RPMI7951 (cell line): Measurements from ENCODE around the gene CYB561D1. TPM values are rescaled to one million over a fixed set of nuclear protein-coding genes. Genes with fewer than 3 reads are reported as not detected.

ENCODE experiments used
- DNase-seq: peaks from one replicate; pipeline ENCODE4 v3.0.0-alpha.2; 2012; ENCODE audit warnings: low read depth
- total RNA-seq: library from RNA; depleted of rRNA; stranded (reverse); fragments of >200 nt; shearing (Covaris generic); gene quantifications from 2 replicates; pipeline ENCODE4 v1.2.3, GENCODE V29; 2014

Gene CYB561D1
- total RNA-seq, 1 experiment from 2014 or later: 4.0 TPM

DNA sequence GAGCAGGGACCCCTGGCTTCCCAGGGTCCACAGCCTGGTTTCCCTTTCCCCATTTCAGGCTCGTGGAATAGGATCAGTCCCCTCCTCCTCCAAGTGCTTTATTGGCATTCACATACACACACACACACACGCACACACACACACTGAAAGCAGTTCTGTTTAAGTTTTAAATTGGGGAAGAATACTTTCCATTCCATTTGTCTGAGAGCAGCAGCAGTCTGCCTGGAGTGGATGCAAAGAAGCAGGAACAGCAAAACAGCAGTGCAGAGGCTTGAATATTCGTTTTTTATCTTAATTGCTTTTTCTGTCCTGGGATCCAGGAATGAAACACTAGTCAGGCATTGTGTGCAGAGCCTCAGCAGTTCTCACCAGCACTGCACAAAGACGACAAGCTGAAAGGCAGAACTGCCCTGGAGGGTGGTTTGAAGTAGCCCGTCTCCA lies 7.1 kb downstream of the CYB561D1 start:
- DNase-seq: no peak

DNA sequence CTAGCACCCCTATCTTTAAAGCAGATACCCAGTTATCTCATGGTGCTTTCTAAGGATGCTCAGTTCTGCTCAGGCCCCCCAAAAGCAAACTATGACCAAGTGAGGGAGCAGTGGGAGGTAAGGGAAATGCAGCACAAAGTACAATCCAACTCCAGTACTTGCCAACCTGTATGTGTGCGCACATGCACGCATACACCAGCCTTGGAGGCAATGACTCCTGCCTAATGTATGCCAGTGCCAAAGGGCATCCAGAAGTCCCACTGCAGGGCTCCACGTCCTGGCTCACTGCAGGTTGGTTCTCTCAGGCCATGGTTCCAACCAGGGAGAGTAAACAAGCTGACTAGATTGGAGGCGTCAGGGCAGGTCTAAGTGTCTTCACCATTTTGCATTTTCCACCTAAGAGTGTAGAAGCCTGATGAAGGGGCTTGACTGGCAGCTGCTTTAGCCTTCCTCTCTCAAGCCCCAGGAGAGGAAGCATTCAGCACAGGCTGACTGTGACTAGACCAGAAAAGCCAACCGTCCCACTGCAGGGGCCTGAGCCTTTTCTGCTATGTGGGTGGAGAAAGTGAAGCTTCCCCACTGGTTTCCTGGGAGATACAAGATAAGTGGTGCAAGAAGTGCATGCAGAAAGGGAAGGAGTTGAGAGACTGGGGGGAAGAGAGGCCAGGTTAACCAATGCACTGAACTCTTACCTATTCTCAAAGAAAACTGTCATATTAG lies 7.9 kb downstream of the CYB561D1 start:
- no peak for DNase-seq

- no peak for DNase-seq
Measured at GRCh38 chr1:109502364-109502851, 8.5 kb downstream of the CYB561D1 start.

DNA sequence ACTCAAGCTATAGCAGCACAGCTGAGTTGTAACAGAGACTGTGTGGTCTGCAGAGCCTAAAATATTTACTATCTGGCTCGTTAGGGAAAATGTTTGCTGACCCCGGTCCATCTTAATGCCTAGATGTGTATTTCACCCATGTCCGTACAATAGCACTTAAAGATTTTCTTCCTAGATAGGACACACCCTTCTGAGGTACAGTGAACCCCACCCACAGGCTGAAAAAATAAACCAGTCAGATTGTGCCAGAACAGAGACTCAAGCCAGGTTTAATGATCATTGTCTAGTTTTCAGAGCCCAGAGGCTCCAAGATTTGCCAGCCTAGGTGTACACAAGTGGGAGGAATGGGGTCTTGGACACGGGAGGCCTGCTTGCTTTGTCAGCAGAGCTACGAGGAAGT lies 10.0 kb downstream of the CYB561D1 start:
- DNase-seq: no peak

DNA sequence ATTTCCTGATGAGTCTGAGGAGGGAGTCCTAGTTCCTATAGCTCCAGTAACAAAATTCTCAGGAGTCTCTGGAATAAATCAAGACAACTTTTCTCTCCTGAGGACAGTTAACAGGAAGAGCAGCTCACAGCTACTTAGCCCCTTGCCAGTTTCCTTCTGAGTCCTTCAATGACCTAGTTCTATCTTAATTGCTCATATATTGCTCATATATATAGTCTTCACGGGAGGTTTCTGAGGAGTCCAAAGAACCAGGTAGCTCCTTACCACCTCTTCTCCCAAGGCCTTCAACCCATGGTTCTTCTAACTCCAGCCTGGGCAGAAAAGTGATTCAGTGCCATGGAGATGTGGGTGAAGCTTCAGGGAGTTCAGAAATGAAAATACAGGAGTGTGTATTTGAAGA lies 11.1 kb downstream of the CYB561D1 start:
- DNase-seq: no peak

DNA sequence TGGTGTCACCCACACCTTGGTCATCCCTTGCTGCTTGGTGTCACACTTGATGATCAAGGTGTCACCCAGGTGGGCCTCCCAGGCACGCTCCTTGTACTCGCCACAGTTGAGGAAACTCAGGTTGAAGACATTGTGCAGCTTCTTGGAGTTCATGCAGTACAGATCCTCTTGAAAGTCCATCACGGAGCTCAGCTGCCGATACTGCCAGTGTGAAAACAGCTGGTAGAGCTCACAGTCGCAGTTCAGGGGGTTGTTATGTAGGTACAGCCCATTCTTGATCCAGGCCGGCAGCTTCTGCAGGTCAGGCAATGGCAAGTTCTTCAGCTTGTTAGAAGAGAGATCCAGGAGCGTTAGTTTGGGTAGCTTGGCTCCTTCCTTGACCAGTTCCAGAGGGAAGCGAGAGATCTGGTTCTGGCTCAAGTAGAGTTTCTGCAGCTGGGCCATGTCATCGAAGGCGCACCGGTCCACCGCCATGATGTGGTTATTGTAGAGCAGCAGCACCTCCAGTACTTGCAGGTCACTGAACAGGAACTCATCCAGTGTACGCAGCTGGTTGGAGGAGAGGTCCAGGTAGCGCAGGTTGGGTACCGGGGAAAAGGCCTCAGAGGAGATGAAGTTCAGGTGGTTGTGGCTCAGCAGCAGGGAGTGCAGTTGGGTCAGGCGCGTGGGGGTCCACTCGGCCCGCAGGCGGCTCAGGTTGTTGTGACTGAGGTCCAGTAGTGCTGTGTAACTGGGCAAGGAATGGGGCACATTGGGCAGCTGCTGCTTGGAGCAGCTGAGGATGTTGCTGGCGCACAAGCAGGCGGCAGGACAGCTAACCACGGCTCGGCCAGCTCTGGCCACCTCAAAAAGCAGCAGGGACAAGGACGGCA lies 14.3 kb downstream of the CYB561D1 start:
- no peak for DNase-seq

- DNase-seq: no peak
Measured at GRCh38 chr1:109508873-109509175, 14.9 kb downstream of the CYB561D1 start.

DNA sequence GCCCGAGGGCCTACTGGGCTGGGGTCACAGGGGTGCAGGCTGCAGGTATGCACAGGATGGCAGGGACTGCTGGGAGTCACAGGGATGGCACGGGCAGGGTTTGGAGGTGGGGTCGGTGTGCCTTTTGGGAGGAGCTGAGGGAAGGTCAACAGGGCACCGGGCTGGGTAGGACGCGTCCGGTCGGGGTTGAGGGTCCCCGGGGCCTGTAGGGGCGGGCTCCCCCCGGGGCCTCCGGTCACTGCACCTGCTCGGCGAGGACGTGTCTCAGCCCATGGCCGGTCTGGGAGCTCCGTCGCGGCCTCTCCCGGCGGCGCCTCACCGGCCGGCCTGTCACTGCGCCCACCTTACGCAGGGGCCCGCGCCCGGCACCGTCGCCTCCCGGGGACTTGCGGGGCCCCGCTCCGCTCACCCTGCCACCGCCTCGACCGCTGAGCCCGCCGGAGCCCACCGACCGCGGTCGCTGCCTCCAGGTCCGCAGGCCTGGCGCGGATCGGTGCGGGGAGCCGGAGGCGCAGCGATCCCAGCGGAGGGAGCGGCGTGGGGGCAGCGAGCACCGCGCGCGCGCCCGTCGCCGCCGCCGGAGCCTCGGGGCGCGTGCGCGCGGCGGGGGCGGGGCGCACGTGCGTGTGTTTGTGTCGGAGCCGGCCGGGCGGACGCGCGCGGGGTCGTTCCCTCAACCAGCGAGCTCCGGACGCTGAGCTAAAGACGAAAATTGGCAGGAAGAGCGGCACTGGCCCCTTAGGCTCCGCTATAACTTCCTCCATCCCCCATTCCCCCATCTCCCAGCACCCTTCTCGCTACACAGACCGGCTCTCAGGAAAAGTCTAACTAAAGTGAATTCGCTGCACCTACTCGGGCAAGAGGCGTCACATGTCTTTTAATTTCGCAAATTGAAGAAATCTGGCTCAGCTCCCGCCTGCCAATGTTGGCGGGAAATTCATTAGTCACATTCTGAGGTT lies 15.6 kb downstream of the CYB561D1 start, which contains the start of gene AMIGO1:
Gene AMIGO1, minus strand, starts transcription at position 552 of the 959 bp plus-strand sequence. CDS start 815 bp downstream, outside the sequence.
- DNase-seq: peak; percentile 60

GRCh38 chr1:109513110-109513710 lies 19.3 kb downstream of the CYB561D1 start:
- DNase-seq: no peak

DNA sequence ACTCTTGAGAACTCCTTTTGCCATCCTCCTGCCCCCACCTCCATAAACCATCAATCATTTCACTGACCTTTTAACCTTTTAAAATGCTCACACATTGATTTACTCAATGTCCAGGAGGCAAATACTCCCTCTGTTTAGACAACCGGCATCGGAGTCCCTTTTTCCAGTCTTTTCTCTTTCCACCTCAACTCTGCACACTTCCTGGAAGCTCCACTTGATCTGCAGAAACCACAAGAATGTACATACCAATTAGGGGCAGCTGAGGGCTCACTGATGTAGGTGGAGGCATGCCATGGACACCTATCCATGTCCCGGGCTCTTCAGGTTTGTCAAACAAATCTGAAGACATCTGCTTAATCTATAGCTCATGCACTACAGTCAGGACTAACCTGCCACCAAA lies 21.0 kb downstream of the CYB561D1 start:
- DNase-seq: no peak

- DNase-seq: peak; percentile 94
Measured at GRCh38 chr1:109516872-109517271, 23.0 kb downstream of the CYB561D1 start.

DNA sequence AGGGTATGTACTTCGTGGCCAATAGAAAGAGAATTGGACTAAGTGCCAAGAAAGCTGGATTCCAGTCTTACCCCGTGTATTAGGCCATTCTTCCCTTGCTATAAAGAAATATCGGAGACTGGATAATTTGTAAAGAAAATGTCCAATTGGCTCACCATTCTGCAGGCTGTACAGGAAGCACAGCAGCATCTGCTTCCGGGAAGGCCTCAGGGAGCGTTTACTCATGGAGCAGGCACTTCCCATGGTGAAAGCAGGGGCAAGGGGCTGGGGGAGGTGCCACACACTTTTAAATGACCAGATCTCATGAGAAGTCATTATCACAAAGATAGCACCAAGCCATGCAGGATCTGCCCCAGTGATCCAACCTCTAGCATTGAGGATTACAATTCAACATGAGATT lies 23.4 kb downstream of the CYB561D1 start:
- DNase-seq: peak; percentile 55

DNA sequence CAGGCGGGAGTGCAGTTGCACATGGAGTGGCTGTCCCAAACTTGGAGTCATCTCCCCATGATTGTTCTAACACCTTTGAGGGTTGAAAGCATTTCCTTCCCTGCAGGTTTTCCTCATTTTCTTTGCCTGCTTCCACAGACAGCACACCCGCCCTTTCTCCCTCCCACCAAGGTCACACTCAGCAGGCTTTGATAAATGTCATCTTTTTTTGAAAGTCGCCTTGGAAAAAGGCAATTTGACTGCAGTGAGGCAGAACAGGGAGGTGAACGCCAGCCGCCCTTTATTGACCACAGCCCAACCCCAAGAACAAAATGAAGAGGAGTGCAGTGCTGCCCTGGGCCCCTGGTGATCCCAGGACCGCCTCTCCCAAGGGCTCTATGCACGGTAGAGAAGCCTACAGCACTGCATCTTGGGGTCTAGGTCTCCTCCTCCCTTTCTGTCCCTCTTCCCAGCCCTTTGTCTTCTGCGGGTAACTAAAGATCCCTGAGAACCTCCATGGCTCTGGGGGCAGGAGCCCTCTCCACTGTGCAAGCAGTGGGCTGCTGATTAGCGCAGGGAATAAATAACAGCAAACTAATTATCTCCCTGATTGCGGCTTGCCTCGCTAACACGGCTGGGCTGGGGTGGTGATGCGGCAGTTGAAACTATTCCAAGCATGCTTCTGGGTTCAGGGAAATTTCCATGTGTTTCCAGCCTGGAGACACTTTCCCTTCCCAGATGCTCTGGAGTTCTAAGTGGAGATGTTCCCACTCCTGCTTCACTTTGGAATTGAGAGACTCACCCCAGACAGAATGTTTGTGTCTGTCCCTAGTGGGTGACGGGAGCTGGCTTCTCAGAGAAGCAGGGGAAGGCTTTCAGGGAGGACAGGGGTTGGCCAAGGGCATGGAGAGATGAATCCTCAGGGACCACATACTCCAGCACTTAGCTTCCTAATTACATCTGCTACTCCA lies 27.4 kb downstream of the CYB561D1 start:
- no peak for DNase-seq

- no peak for DNase-seq
Measured at GRCh38 chr1:109522026-109522425, 28.1 kb downstream of the CYB561D1 start.

DNA sequence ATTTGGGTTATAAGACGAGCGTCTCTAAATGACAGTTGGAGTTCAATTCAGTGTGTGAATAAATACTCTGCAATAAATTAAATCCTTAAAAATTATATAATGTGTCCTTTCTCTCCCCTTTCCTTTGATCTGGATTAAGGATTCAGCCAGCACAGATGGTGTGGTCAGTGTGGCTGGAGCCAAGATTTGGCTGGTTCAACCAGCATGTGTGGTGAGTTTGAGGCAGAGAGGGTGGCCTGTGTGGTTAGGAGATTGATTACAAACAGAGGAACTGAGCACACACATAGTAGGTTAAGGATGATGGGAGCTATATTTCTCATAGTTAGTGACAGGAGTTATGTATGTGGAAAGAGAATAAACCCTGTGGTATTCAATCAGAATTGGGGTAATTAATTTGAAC lies 29.8 kb downstream of the CYB561D1 start:
- DNase-seq: peak; percentile 82

DNA sequence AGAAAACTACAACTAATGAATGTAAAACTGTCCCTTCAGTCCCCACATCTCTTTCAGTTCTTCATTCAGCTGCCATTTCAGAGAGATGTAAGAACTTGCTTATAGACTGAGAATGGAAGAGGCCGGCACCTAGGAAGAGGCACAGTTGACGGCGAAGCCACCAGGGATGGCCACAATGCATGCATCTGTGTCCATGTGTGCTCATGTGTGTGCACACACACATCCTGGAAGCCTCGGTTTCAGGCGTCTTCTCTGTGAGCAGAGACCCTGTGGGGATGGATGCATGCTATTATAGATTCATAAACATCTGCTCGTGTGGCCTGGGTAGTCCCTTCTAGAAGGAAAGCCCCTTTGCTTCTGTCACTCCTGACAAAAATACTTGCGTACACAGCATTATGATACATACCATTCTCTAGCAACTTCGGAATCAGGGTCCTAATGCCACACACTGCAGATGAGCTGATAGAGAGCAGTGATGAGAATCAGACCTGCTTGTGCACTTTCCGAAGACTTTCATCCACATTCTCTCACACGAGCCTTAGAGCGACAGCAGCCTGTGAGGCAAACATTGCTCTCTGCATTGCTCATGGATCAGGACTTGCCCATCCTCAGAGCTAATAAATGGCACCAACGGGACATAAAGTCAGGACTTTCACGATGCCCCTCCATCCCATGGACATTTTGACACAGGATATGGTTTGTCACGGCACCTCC lies 33.4 kb downstream of the CYB561D1 start:
- no peak for DNase-seq

- DNase-seq: no peak
Measured at GRCh38 chr1:109527846-109528695, 34.2 kb downstream of the CYB561D1 start.

- no peak for DNase-seq
Measured at GRCh38 chr1:109528712-109529111, 34.8 kb downstream of the CYB561D1 start.
